ENCODE data around the gene PAWR.
"Not testable (repeated sequence)": the region's sequence is repeated elsewhere in the genome, so short reads cannot be mapped to it uniquely, and the experiment has no call there.

PAWR gene

DNA sequence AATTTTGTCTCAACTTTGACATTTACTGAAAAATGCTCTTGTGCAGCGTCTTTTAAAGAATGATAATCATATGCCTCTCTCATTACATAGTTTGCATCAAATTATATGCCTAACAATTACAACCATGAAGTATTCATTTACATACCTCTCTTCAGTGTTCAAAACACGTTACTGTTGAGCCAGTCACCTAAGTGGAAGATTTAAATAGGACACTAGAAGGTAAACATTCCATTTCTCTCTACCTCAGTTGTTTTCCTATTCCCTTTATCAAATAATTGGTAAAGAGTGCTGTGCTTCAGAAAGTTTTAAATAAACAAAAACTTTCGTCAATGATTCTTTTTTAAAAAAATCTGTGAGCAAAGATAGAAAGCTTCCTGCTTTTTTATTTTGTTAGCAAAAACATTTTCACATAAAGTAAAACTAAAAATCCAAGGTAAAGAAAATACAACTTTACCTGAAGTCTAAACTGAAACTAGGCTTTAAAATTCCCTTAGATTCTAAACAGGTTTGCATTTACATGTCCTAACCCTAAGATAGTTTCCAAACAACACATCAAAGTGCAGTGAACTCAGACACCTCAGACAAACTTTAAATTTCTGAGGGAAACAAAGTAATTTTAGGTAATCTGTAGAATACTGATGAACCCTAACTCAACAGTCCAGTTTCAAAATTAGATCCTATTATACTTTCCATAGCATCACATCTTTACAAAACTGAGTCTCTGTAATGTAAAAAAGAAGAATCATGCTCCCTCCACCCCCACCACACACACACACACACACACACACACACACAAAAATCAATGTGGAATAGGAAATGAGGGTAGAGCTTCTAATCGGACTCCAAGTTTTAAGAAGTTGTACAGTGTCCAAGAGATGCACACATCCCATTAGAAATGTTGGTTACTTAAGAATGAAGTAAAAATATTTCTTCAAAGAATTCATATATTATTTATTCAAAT is 46.2 kb downstream of the PAWR start:
- no peak for DNase-seq

DNA sequence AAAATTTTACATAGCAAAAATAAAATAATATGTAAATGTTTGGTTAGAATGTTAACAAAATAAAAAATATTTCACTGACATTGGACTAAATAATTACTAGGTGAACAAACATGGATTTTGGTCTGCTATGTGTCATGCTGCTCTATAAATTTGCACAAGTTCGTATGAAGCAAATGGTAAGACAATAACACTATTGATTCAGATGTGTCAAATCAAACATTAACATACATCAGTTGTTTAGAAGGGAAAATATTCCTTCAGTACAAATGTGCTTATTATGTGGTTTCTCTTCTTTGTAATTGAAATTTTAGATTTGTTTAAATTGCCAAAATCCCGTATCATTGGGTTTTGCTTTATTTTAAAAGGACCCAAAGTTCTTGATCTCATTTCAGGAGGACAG is 46.9 kb downstream of the PAWR start:
- DNase-seq = no peak

GRCh38 chr12:79638490-79638889 is 52.3 kb downstream of the PAWR start:
- no peak for DNase-seq

- no peak for DNase-seq
These were observed 53.7 kb downstream of the PAWR start for GRCh38 chr12:79637093-79637492.

GRCh38 chr12:79635676-79636075 is 55.1 kb downstream of the PAWR start:
- DNase-seq = no peak

- DNase-seq = no peak
These were observed 55.8 kb downstream of the PAWR start for GRCh38 chr12:79634957-79635471.

DNA sequence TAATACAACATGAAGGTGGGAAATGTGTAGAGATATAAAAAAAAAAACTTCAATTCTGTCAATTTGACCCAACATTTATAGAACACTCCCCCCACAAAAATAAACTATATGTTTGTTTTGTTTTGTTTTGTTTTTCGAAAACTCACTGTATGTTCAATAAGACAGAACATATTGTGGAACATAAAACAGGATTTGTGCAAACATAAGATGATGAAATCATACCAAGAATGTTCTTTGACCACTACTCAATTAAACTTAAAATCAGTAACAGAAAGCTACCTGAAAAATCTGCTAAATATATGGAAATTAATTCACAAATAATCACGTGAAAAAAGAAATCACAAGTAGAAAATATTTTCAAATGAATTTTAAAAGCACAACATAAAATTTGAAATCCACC is 61.2 kb downstream of the PAWR start:
- DNase-seq = no peak

- DNase-seq = not testable (repeated sequence)
These were observed 64.0 kb downstream of the PAWR start for GRCh38 chr12:79626735-79627134.

DNA sequence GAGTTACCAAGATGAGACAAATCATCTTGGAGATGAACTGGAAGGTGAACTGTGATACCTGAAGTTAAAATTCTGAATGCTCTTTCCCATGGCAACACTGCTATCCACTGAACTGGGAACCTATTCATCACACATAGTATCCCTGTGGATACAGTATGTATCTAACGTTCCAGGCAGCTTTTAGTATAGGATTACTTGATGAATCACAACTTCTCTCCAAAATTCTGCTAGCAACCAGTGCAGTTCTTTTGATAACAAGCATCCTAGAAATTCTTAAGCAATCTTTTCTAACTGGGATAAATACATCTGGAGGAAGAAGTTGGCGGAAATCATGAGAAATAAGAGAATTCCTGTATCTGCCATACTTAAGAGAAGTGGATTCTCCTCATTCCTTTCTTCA is 66.4 kb downstream of the PAWR start:
- DNase-seq = no peak

DNA sequence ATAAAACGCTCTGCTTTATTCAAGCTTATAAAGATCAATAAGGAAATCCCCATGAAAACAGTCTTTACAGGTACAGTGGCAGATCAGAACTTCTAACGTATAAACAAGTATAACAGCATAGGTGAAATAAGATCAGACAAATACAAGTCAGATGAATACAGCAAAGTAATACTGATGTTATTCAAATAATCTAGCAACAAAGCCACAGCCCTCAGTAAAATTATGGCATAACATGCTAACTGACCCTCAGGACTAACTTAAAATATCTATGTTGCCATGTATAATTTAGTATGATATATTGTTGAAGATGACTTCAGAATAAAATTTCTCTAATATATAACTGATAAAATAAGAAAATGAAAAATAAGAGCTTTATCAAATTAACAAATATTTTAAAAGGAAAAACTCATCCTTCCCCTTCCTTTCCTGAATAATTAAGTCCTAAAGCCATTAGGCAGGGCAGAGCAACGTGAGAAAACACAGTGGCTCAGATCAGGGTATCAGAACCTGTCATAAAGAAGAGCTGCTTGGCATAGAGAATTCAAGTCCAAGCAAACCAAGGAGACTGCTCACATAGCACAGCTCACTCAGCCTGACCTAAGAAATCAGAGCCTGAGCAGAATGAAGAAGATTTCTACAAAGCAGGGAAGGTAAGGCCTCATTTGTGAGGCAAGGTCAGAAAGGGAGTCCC is 70.7 kb downstream of the PAWR start:
- no peak for DNase-seq

- DNase-seq = no peak
These were observed 71.8 kb downstream of the PAWR start for GRCh38 chr12:79618848-79619404.

DNA sequence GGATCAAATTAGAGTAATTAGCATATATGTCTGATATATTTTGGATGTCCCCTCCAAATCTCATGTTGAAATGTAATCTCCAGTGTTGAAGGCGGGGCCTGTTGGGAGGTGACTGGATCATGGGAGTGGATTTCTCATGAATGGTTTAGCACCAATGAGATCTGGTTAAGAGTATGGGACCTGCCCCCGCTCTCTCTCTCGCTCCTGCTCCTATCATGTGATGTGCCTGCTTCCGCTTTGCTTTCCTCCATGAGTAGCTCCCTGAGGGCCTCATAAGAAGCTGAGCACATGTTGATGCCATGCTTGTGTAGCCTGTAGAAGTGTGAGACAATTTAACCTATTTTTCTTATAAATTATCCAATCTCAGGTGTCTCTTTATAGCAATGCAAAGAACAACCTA is 73.1 kb downstream of the PAWR start:
- no peak for DNase-seq

GRCh38 chr12:79615596-79616560 is 74.9 kb downstream of the PAWR start:
- no peak for DNase-seq

DNA sequence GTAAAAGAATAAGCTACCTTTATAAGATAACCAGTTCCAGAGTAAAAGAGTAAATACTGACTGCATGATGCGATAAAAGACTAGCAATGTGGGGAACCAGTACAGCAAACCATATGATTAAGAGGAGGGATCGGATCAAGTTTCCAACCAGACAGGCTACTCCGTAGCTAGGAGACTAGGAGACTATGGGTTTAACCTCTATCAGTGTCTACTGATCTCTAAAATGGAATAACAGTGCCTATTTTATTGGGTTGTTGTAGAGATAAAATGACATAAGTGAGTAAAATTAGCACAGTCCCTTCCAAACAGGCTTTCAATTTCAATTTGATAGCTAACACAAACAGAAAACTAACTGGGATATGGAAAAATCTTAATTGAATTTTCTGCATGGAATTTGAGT is 76.0 kb downstream of the PAWR start:
- DNase-seq = no peak

- DNase-seq = no peak
These were observed 88.9 kb downstream of the PAWR start for GRCh38 chr12:79601908-79602307.

GRCh38 chr12:79597910-79598309 is 92.9 kb downstream of the PAWR start:
- DNase-seq = no peak

- no peak for DNase-seq
These were observed 93.9 kb downstream of the PAWR start for GRCh38 chr12:79596719-79597350.

GRCh38 chr12:79595273-79595672 is 95.5 kb downstream of the PAWR start:
- DNase-seq = no peak

DNA sequence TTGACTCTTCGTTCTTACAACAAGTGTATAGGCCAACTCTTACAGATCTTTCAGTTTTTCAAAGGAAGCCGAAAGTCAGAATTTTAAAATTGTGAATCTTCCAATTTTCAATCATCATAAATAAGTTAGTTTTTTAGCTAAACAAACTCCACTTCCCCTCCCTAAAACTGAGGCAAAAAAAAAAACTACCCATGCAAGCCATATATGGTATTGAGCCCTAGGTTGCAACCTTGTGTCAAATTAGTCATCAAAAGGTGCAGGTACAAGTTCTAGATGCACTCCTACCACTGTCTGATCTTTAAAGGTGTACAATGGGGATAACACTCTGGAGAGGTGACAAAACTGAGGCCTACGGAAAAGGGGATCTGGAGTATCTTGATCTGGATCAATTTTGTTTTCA is 97.9 kb downstream of the PAWR start:
- DNase-seq = no peak

- no peak for DNase-seq
These were observed 98.8 kb downstream of the PAWR start for GRCh38 chr12:79591988-79592387.

DNA sequence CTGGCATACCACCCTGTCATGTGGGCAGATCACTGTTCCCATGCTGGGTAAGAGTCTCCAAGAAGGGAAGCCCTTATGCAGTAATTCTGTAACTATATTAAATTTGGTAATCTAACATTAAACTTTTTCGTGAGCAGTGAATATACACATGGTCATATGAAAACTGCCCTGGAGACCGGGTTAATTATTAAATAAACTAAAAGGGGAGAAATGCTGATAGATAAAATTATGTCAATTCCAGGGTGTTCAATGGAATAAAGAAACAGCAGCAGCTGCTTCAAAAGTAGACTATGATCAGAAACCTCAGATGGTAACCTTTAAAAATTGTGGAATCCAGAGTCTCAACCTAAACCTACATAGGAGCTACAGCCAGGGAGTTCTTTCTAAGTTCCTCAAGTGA is 100.0 kb downstream of the PAWR start:
- DNase-seq = no peak

GRCh38 chr12:79587368-79587767 is 103.4 kb downstream of the PAWR start:
- DNase-seq = no peak
